UCSD-AML1 (cell line): Measurements from ENCODE around the gene C1QTNF5.

Experiments
- DNase-seq: peaks from one replicate; lab custom pipeline; 2025; ENCODE audit not compliant: unreplicated experiment; lab: John Stamatoyannopoulos, UW

Gene C1QTNF5

GRCh38 chr11:119373059-119373920 is 32.6 kb upstream of the C1QTNF5 start:
- no peak for DNase-seq

GRCh38 chr11:119372260-119373058 is 31.8 kb upstream of the C1QTNF5 start:
- DNase-seq = no peak

GRCh38 chr11:119371778-119372182 is 31.1 kb upstream of the C1QTNF5 start:
- DNase-seq = no peak

- no peak for DNase-seq
These were observed 30.5 kb upstream of the C1QTNF5 start for GRCh38 chr11:119371067-119371601.

- no peak for DNase-seq
These were observed 29.9 kb upstream of the C1QTNF5 start for GRCh38 chr11:119370486-119371046.

GRCh38 chr11:119369132-119369925 is 28.6 kb upstream of the C1QTNF5 start:
- DNase-seq = no peak

GRCh38 chr11:119368121-119369034 is 27.7 kb upstream of the C1QTNF5 start:
- DNase-seq = no peak

- DNase-seq = no peak
These were observed 27.0 kb upstream of the C1QTNF5 start for GRCh38 chr11:119367661-119368120.

GRCh38 chr11:119366690-119367620 is 26.3 kb upstream of the C1QTNF5 start:
- DNase-seq = no peak

GRCh38 chr11:119365071-119365591 is 24.4 kb upstream of the C1QTNF5 start:
- no peak for DNase-seq

- peak; percentile 38 for DNase-seq
These were observed 23.3 kb upstream of the C1QTNF5 start for GRCh38 chr11:119363851-119364590.

- DNase-seq = no peak
These were observed 22.6 kb upstream of the C1QTNF5 start for GRCh38 chr11:119363081-119363850.

- DNase-seq = no peak
These were observed 22.0 kb upstream of the C1QTNF5 start for GRCh38 chr11:119362741-119363080.

- DNase-seq = no peak
These were observed 21.4 kb upstream of the C1QTNF5 start for GRCh38 chr11:119361941-119362725.

- DNase-seq = peak; percentile 60
These were observed 20.5 kb upstream of the C1QTNF5 start for GRCh38 chr11:119361056-119361787.
